KMS-11 (cell line): ENCODE results near the gene IGFBP4.

Experiments used
- H2AFZ ChIP-seq: fragments of 200-600 bp; sonication (generic); 2 replicates; pipeline ENCODE4 v1.6.1; 2016; ENCODE audit warnings: antibody characterized with exemption, mixed run types, low read depth
- H3K27ac ChIP-seq: fragments of 200-600 bp; sonication (generic); 2 replicates; pipeline ENCODE4 v1.6.1; 2016; ENCODE audit warnings: mild to moderate bottlenecking, mixed run types
- H3K27me3 ChIP-seq: fragments of 200-600 bp; sonication (generic); 2 replicates; pipeline ENCODE4 v1.6.1; 2017; ENCODE audit warnings: mild to moderate bottlenecking, low read depth, mixed run types, moderate library complexity; ENCODE audit not compliant: insufficient read depth
- H3K36me3 ChIP-seq: fragments of 200-600 bp; sonication (generic); 2 replicates; pipeline ENCODE4 v1.6.1; 2017; ENCODE audit warnings: mild to moderate bottlenecking, mixed run types; ENCODE audit not compliant: insufficient read depth
- H3K4me1 ChIP-seq: fragments of 200-600 bp; sonication (generic); 2 replicates; pipeline ENCODE4 v1.6.1; 2016; ENCODE audit warnings: mild to moderate bottlenecking, low read depth, mixed run types; ENCODE audit not compliant: poor library complexity, severe bottlenecking
- H3K4me2 ChIP-seq: fragments of 200-600 bp; sonication (generic); 2 replicates; pipeline ENCODE4 v1.7.0; 2016; ENCODE audit warnings: mild to moderate bottlenecking, mixed run types
- H3K4me3 ChIP-seq: fragments of 200-600 bp; sonication (generic); IDR thresholded peaks from 2 replicates; pipeline ENCODE4 v1.6.1; 2017; ENCODE audit warnings: low read depth, low read length, mixed read lengths; ENCODE audit not compliant: insufficient read depth
- H3K79me2 ChIP-seq: fragments of 200-600 bp; sonication (generic); 2 replicates; pipeline ENCODE4 v1.6.1; 2016; ENCODE audit warnings: low read depth, mixed run types; ENCODE audit not compliant: insufficient read depth
- H3K9ac ChIP-seq: fragments of 200-600 bp; sonication (generic); 2 replicates; pipeline ENCODE4 v1.6.1; 2016; ENCODE audit warnings: mild to moderate bottlenecking, mixed run types
- H4K20me1 ChIP-seq: fragments of 200-600 bp; sonication (generic); 2 replicates; pipeline ENCODE4 v1.6.1; 2016; ENCODE audit warnings: mild to moderate bottlenecking, mixed run types; ENCODE audit not compliant: insufficient read depth
- TF ChIP-seq, protein P1 (sequence below): fragments of 200-600 bp; sonication (generic); conservative IDR thresholded peaks from 2 replicates; pipeline ENCODE4 v1.6.1; 2017; ENCODE audit warnings: low read depth, mild to moderate bottlenecking, antibody characterized with exemption, low read length, moderate library complexity, mixed read lengths

Gene IGFBP4

GRCh38 chr17:40469805-40470675, 26.8 kb downstream of the IGFBP4 start:
- H3K27ac ChIP-seq = no peak overlapping the region
- H3K79me2 ChIP-seq = no peaks in the 10 kb centered on the region
- H3K4me2 ChIP-seq = no peak overlapping the region
- peaks cover 27% of the 10 kb centered on the region; the same call in 1 of the 2 replicates for H3K27me3 ChIP-seq
- no peaks in the 10 kb centered on the region for H4K20me1 ChIP-seq
- H3K9ac ChIP-seq = no peak overlapping the region
- TF ChIP-seq, protein P1, sequence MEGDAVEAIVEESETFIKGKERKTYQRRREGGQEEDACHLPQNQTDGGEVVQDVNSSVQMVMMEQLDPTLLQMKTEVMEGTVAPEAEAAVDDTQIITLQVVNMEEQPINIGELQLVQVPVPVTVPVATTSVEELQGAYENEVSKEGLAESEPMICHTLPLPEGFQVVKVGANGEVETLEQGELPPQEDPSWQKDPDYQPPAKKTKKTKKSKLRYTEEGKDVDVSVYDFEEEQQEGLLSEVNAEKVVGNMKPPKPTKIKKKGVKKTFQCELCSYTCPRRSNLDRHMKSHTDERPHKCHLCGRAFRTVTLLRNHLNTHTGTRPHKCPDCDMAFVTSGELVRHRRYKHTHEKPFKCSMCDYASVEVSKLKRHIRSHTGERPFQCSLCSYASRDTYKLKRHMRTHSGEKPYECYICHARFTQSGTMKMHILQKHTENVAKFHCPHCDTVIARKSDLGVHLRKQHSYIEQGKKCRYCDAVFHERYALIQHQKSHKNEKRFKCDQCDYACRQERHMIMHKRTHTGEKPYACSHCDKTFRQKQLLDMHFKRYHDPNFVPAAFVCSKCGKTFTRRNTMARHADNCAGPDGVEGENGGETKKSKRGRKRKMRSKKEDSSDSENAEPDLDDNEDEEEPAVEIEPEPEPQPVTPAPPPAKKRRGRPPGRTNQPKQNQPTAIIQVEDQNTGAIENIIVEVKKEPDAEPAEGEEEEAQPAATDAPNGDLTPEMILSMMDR = no peak
- no peak overlapping the region for H3K4me3 ChIP-seq
- no peak overlapping the region for H2AFZ ChIP-seq
- H3K36me3 ChIP-seq = no peaks in the 10 kb centered on the region
- no peaks in the 10 kb centered on the region for H3K4me1 ChIP-seq

DNA sequence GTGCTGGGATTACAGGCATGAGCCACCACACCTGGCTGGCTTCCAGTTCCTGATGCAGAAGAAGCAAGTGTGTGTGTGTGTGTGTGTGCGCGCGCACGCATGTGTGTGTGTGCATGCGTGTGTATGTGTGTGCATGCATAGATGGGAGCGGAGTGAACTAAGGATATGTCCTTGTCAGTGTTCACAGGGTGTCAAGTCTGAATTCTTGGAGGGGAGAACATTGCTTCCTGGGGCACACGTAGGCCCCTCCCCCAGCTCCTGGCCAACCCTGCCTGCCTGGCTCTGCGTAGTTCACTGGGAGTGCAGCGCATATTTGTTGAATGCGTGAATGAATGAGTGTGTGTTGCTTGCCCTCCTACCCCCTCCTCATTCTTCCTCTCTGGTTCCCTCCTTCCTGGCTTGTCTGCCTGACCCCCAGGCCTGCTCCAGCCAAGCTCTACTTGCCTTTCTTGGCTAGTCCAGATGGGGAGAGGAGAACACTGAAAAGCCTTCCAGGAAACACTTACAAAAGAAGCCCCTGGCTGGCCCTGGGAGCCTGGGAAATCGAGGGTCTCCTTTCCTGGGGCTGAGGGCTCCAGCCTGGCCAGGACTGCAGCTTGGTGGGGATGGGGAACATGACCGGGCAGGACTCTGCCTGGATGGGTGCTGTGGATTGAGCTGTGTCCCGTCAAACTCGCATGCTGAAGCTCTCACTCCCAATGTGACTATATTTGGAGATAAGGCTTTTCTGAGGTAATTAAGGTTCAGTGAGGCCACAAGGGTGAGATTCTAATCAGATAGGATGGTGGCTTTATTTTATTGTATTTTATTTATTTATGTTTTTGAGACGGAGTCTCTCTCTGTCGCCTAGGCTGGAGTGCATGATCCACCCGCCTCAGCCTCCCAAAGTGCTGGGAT, 27.9 kb downstream of the IGFBP4 start:
- H3K4me3 ChIP-seq = no peak overlapping the region
- TF ChIP-seq, protein P1 = no peak
- H3K79me2 ChIP-seq = no peaks in the 10 kb centered on the region
- no peaks in the 10 kb centered on the region for H4K20me1 ChIP-seq
- H3K27ac ChIP-seq = no peak overlapping the region
- no peak overlapping the region for H3K4me2 ChIP-seq
- H3K27me3 ChIP-seq = peaks cover 21% of the 10 kb centered on the region; the same call in 1 of the 2 replicates
- H3K36me3 ChIP-seq = no peaks in the 10 kb centered on the region
- no peak overlapping the region for H2AFZ ChIP-seq
- no peak overlapping the region for H3K9ac ChIP-seq
- no peaks in the 10 kb centered on the region for H3K4me1 ChIP-seq

- no peak overlapping the region for H3K4me3 ChIP-seq
- H3K27me3 ChIP-seq = peaks cover 17% of the 10 kb centered on the region; the same call in 1 of the 2 replicates
- H3K4me1 ChIP-seq = peaks cover 5% of the 10 kb centered on the region
- no peak overlapping the region for H3K27ac ChIP-seq
- no peaks in the 10 kb centered on the region for H3K79me2 ChIP-seq
- TF ChIP-seq, protein P1 = no peak
- no peak overlapping the region for H3K4me2 ChIP-seq
- no peak overlapping the region for H2AFZ ChIP-seq
- no peak overlapping the region for H3K9ac ChIP-seq
- no peaks in the 10 kb centered on the region for H3K36me3 ChIP-seq
- no peaks in the 10 kb centered on the region for H4K20me1 ChIP-seq
These were observed 28.8 kb downstream of the IGFBP4 start for GRCh38 chr17:40471846-40472732.
